Fibroblast of lung (primary cell): Measurements from ENCODE around the gene PDE1A. TPM values are rescaled to one million over a fixed set of nuclear protein-coding genes. Genes with fewer than 3 reads are reported as not detected.

ENCODE experiments used
- DNase-seq, 2 donors: peaks; one replicate each; pipeline versions ENCODE4 v3.0.0 to v3.0.0-alpha.2; 2010; ENCODE audit warnings: low read depth in 2 of 2
- H2AFZ ChIP-seq: 2 replicates; pipeline ENCODE4 v1.5.1; 2012; ENCODE audit warnings: low read length, control low read depth, inconsistent platforms
- H3K27ac ChIP-seq: 2 replicates; pipeline ENCODE4 v1.5.1; 2011; ENCODE audit warnings: low read length, control low read depth; ENCODE audit not compliant: insufficient read depth
- H3K27me3 ChIP-seq: 2 replicates; pipeline ENCODE4 v1.5.1; 2011; ENCODE audit warnings: mild to moderate bottlenecking, low read length; ENCODE audit not compliant: control insufficient read depth, insufficient read depth
- H3K36me3 ChIP-seq: 2 replicates; pipeline ENCODE4 v1.5.1; 2011; ENCODE audit warnings: low read length; ENCODE audit not compliant: control insufficient read depth, insufficient read depth
- H3K4me1 ChIP-seq: 2 replicates; pipeline ENCODE4 v1.5.1; 2011; ENCODE audit warnings: low read length; ENCODE audit not compliant: control insufficient read depth, insufficient read depth; ENCODE audit errors: extremely low read depth
- H3K4me2 ChIP-seq: 2 replicates; pipeline ENCODE4 v1.5.1; 2011; ENCODE audit warnings: low read length, control low read depth; ENCODE audit not compliant: insufficient read depth; ENCODE audit errors: extremely low read depth
- H3K4me3 ChIP-seq, 4 experiments: fragments of 200-600 bp in 1 of 4; sonication (generic) in 1 of 4; replicated peaks in 1 of 4; 2 replicates each; pipeline ENCODE4 v1.5.1; 2011 to 2016; ENCODE audit warnings: low read length in 4 of 4, low read depth in 3 of 4, mild to moderate bottlenecking in 3 of 4, control low read depth in 2 of 4, inconsistent platforms in 1 of 4, mixed read lengths in 1 of 4; ENCODE audit not compliant: insufficient read depth in 1 of 4; ENCODE audit errors: control extremely low read depth in 1 of 4
- H3K79me2 ChIP-seq: 2 replicates; pipeline ENCODE4 v1.5.1; 2012; ENCODE audit warnings: mild to moderate bottlenecking, low read length, inconsistent platforms; ENCODE audit not compliant: control insufficient read depth, insufficient read depth
- H3K9ac ChIP-seq: 2 replicates; pipeline ENCODE4 v1.5.1; 2011; ENCODE audit warnings: mild to moderate bottlenecking, low read length, control low read depth; ENCODE audit not compliant: insufficient read depth
- H3K9me3 ChIP-seq: 2 replicates; pipeline ENCODE4 v1.5.1; 2012; ENCODE audit warnings: low read depth, low read length; ENCODE audit not compliant: control insufficient read depth, insufficient read depth
- H4K20me1 ChIP-seq: 2 replicates; pipeline ENCODE4 v1.5.1; 2011; ENCODE audit warnings: low read length; ENCODE audit not compliant: control insufficient read depth, insufficient read depth; ENCODE audit errors: extremely low read depth
- EZH2 ChIP-seq: IDR thresholded peaks from 2 replicates; pipeline ENCODE4 v1.5.1; 2012; ENCODE audit warnings: low read length, control low read depth, mild to moderate bottlenecking; ENCODE audit errors: missing control alignments
- polyA plus RNA-seq, 2 donors: library from polyadenylated mRNA; depleted of rRNA in 1 of 2; stranded (reverse) in 1 of 2; unstranded in 1 of 2; fragments of >200 nt; gene quantifications; 2 replicates each; pipeline ENCODE4 v1.2.1, GENCODE V29; 2011 to 2012; ENCODE audit warnings: missing spikeins in 1 of 2
- total RNA-seq: library from RNA; depleted of rRNA; stranded (reverse); fragments of >200 nt; gene quantifications from 2 replicates; pipeline ENCODE4 v1.2.1, GENCODE V29; 2014
- TF ChIP-seq, protein P1 (sequence below), 2 donors: IDR thresholded peaks in 1 of 2; conservative IDR thresholded peaks in 1 of 2; 1 replicate in 1 of 2; 2 replicates in 1 of 2; pipeline ENCODE4 v1.5.1; 2011 to 2012; ENCODE audit warnings: low read length in 2 of 2, control low read depth in 1 of 2, inconsistent platforms in 1 of 2, low read depth in 1 of 2, mild to moderate bottlenecking in 1 of 2

Gene PDE1A
- total and polyA plus RNA-seq, 2 donors (not counting 1 experiment from before 2014, with no cell fraction given): 4.0 to 7.1 TPM

DNA sequence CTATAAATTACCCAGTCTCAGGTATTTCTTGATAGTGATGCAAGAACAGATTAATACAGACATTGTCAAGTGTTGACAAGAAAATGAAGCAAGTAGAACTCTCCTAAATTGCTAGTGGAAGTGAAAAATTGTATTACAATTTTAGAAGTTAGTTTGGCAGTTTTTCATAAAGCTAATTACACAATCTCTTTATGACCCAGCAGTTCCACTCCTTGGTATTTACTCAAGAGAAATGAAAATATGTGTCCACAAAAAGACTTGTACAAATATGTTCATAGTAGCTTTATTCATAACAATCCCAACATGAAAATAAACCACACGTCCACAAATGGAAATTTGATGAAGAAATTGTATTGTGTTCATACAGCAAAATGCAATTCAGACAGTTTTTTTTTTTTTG, 49.4 kb downstream of the PDE1A start:
- TF ChIP-seq, protein P1, sequence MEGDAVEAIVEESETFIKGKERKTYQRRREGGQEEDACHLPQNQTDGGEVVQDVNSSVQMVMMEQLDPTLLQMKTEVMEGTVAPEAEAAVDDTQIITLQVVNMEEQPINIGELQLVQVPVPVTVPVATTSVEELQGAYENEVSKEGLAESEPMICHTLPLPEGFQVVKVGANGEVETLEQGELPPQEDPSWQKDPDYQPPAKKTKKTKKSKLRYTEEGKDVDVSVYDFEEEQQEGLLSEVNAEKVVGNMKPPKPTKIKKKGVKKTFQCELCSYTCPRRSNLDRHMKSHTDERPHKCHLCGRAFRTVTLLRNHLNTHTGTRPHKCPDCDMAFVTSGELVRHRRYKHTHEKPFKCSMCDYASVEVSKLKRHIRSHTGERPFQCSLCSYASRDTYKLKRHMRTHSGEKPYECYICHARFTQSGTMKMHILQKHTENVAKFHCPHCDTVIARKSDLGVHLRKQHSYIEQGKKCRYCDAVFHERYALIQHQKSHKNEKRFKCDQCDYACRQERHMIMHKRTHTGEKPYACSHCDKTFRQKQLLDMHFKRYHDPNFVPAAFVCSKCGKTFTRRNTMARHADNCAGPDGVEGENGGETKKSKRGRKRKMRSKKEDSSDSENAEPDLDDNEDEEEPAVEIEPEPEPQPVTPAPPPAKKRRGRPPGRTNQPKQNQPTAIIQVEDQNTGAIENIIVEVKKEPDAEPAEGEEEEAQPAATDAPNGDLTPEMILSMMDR (conservative IDR thresholded peaks at IDR 0.05 in 1 of 2, IDR thresholded peaks at IDR 0.05 in 1 of 2; ENCODE audit: low read depth in 1 of 2, low read length in 2 of 2): no peak
- TF ChIP-seq EZH2: no peak
- no peak overlapping the region for H3K4me3 ChIP-seq
- H3K36me3 ChIP-seq: no peaks in the 10 kb centered on the region
- no peak overlapping the region for H3K4me2 ChIP-seq
- peaks cover 7% of the 10 kb centered on the region for H3K4me1 ChIP-seq
- H4K20me1 ChIP-seq: no peaks in the 10 kb centered on the region
- no peak overlapping the region for H2AFZ ChIP-seq
- no peaks in the 10 kb centered on the region for H3K79me2 ChIP-seq
- no peak overlapping the region for H3K9ac ChIP-seq
- H3K9me3 ChIP-seq: no peaks in the 10 kb centered on the region
- H3K27me3 ChIP-seq: no peaks in the 10 kb centered on the region
- peak in 1 of 2 donors; percentile 59 for DNase-seq
- H3K27ac ChIP-seq: no peak overlapping the region

DNA sequence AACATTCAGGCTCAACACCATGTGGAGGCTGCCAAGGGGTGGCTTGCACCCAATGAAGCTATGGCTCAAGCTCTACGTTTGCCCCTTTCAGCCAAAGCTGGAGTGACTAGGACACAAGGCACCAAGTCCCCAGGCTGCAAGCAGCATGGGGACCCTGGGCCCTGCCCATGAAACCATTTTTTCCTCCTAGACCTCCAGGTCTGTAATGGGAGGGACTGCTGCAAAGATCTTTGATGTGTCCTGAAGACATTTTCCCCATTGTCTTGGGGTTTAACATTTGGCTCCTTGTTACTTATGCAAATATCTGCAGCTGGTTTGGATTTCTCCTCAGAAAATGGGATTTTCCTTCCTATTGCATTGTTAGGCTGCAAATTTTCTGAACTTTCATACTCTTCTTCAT, 51.0 kb downstream of the PDE1A start:
- no peak overlapping the region for H3K4me3 ChIP-seq
- H4K20me1 ChIP-seq: no peaks in the 10 kb centered on the region
- H3K9me3 ChIP-seq: no peaks in the 10 kb centered on the region
- H3K79me2 ChIP-seq: no peaks in the 10 kb centered on the region
- H3K4me2 ChIP-seq: no peak overlapping the region
- no peak overlapping the region for H2AFZ ChIP-seq
- no peak overlapping the region for H3K27ac ChIP-seq
- TF ChIP-seq, protein P1 (conservative IDR thresholded peaks at IDR 0.05 in 1 of 2, IDR thresholded peaks at IDR 0.05 in 1 of 2; ENCODE audit: low read depth in 1 of 2, low read length in 2 of 2): no peak
- TF ChIP-seq EZH2: no peak
- H3K4me1 ChIP-seq: peaks cover 10% of the 10 kb centered on the region
- H3K36me3 ChIP-seq: no peaks in the 10 kb centered on the region
- no peak for DNase-seq
- H3K9ac ChIP-seq: no peak overlapping the region
- no peaks in the 10 kb centered on the region for H3K27me3 ChIP-seq

DNA sequence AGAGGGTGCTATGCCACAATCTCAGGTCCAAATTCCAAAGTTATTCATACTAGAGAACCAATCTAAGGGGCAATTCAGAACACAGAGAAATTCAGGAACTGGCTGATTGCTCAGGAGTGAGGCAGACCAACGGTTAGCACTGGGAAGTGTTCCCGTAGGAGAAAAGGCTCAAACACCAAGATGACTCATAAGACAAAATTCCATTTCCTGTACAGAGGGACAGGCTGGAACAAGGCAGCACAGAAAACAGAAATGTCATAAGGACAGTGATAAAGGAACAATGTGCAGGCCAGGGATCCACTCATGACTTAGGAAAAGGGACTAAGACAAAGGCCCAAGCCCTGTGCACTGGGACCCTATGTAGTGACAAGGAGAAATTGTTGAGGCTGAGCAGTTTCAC, 54.2 kb downstream of the PDE1A start:
- DNase-seq: peak; percentile 84 to 93
- H3K27ac ChIP-seq: peak overlapping the region; percentile 67
- H3K36me3 ChIP-seq: no peaks in the 10 kb centered on the region
- peak overlapping the region; percentile 79 for H2AFZ ChIP-seq
- H4K20me1 ChIP-seq: no peaks in the 10 kb centered on the region
- no peaks in the 10 kb centered on the region for H3K79me2 ChIP-seq
- no peak overlapping the region for H3K4me3 ChIP-seq
- no peaks in the 10 kb centered on the region for H3K9me3 ChIP-seq
- TF ChIP-seq EZH2: no peak
- TF ChIP-seq, protein P1 (conservative IDR thresholded peaks at IDR 0.05 in 1 of 2, IDR thresholded peaks at IDR 0.05 in 1 of 2; ENCODE audit: low read depth in 1 of 2, low read length in 2 of 2): no peak
- H3K4me1 ChIP-seq: peaks cover 10% of the 10 kb centered on the region
- no peaks in the 10 kb centered on the region for H3K27me3 ChIP-seq
- H3K4me2 ChIP-seq: peak overlapping the region; percentile 68
- H3K9ac ChIP-seq: no peak overlapping the region
